Type B pancreatic cell (in vitro differentiated cells): ENCODE data around the gene ZNF8. TPM values are rescaled to one million over a fixed set of nuclear protein-coding genes. Genes with fewer than 3 reads are reported as not detected.

Experiments used
- DNase-seq: peaks from one replicate; pipeline ENCODE4 v3.0.0; 2021; ENCODE audit warnings: mixed read lengths; ENCODE audit not compliant: unreplicated experiment; ENCODE audit errors: extremely low spot score
- H3K27ac Mint-ChIP-seq: 2 replicates; pipeline ENCODE4 v1.8.0; 2021; ENCODE audit warnings: mild to moderate bottlenecking, mixed read lengths
- H3K27me3 Mint-ChIP-seq: 2 replicates; pipeline ENCODE4 v1.8.0; 2021; ENCODE audit warnings: mixed read lengths
- H3K36me3 Mint-ChIP-seq: 2 replicates; pipeline ENCODE4 v1.8.0; 2021; ENCODE audit warnings: mixed read lengths
- H3K4me1 Mint-ChIP-seq: one replicate; pipeline ENCODE4 v1.8.0; 2021; ENCODE audit warnings: mixed read lengths; ENCODE audit not compliant: unreplicated experiment
- H3K4me3 Mint-ChIP-seq: 2 replicates; pipeline ENCODE4 v1.8.0; 2021; ENCODE audit warnings: mild to moderate bottlenecking, mixed read lengths
- H3K9me3 Mint-ChIP-seq: 2 replicates; pipeline ENCODE4 v1.8.0; 2021; ENCODE audit warnings: mixed read lengths
- microRNA-seq: library from miRNA; unstranded; fragments of <30 nt; microRNA quantifications from one replicate; pipeline ENCODE4, GENCODE V29; 2020
- total RNA-seq: library from RNA; stranded (reverse); gene quantifications from 2 replicates; pipeline ENCODE4 v1.2.1, GENCODE V29; 2021; ENCODE audit warnings: low replicate concordance
- TF ChIP-seq, protein P1 (sequence below): fragments of 200-600 bp; sonication (generic); conservative IDR thresholded peaks from 2 replicates; pipeline ENCODE4 v1.5.0; 2021; ENCODE audit warnings: antibody characterized with exemption, mild to moderate bottlenecking

ZNF8 gene
- total RNA-seq, 1 donor from 2014 or later, result 16.4 TPM

DNA sequence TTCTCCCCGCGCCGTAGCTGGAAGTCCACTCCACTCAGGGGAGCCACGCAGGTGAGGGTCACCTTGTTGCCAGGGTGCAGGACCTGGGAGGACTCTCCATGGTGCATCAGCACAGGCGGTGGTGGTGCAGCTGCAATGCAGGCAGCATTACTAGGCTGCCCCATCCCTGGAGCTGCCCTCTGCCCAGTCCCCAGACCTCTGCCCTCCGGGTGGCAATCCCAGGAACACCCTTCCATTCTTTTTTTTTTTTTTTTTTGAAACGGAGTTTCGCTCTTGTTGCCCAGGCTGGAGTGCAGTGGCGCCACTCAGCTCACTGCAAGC, 72.8 kb downstream of the ZNF8 start:
- Mint-ChIP-seq H3K4me3 (no peak overlapping the region), H3K36me3 (no peaks in the 10 kb centered on the region), H3K9me3 (no peaks in the 10 kb centered on the region), H3K27me3 (peaks cover 16% of the 10 kb centered on the region), H3K4me1 (peaks cover 4% of the 10 kb centered on the region), H3K27ac (no peak overlapping the region)
- TF ChIP-seq, protein P1, sequence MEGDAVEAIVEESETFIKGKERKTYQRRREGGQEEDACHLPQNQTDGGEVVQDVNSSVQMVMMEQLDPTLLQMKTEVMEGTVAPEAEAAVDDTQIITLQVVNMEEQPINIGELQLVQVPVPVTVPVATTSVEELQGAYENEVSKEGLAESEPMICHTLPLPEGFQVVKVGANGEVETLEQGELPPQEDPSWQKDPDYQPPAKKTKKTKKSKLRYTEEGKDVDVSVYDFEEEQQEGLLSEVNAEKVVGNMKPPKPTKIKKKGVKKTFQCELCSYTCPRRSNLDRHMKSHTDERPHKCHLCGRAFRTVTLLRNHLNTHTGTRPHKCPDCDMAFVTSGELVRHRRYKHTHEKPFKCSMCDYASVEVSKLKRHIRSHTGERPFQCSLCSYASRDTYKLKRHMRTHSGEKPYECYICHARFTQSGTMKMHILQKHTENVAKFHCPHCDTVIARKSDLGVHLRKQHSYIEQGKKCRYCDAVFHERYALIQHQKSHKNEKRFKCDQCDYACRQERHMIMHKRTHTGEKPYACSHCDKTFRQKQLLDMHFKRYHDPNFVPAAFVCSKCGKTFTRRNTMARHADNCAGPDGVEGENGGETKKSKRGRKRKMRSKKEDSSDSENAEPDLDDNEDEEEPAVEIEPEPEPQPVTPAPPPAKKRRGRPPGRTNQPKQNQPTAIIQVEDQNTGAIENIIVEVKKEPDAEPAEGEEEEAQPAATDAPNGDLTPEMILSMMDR, result no peak
- DNase-seq, result no peak

DNA sequence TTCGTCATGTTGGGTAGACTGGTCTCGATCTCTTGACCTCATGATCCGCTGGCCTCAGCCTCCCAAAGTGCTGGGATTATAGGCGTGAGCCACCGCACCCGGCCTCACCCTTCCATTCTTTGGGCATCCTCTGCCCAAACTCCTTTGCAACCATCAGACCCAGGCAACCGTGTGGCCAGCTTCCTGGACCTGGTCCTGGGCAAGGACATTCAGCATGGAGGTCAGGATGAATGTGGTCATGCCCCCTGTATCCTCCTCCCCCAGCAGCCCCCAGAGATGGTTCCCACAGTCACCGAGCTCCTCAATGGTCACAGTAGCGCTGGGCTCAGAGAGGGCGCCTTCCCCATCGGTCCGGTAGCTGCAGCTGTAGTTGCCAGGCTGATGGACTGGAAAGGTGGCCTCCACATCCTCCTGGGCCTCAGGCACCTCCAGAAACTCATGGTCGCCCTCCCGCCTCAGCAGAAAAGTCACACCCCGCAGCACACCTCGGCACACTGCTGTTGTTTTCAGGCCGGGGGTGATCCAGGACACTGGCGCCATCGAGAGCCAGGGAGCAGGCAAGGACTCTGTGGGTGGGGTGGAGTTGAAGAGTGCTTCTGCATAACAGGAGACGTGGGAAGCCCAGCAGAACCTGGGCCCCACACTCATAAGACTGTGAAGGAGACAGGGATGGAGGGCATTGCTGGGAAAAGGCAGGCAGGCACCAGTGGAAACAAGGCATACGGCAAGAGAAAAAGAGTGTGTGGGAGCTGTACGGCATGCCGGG, 73.4 kb downstream of the ZNF8 start:
- Mint-ChIP-seq H3K36me3 (no peaks in the 10 kb centered on the region), H3K27ac (no peak overlapping the region), H3K4me3 (no peak overlapping the region)

More for the DNA sequence above, 73.4 kb downstream of the ZNF8 start:
- Mint-ChIP-seq H3K9me3 (no peaks in the 10 kb centered on the region), H3K27me3 (peaks cover 12% of the 10 kb centered on the region), H3K4me1 (peaks cover 4% of the 10 kb centered on the region)
- DNase-seq, result no peak
- TF ChIP-seq, protein P1, result no peak

Small RNA genes within 50 kb of the gene (microRNA-seq; reads per million reads assigned to microRNA genes)
- not detected for gene MIR6806

Other genes starting within 250 kb of the ZNF8 start
- gene ZSCAN1, start 244.9 kb upstream of the ZNF8 start, total RNA-seq, result 0.95 and 1.9 TPM in 2 replicates
- gene ZNF135, start 219.7 kb upstream of the ZNF8 start, total RNA-seq, result 12.0 and 13.1 TPM in 2 replicates
- 59.0 and 82.4 TPM in 2 replicates for gene ZSCAN18, start 180.7 kb upstream of the ZNF8 start, total RNA-seq
- 12.5 and 14.5 TPM in 2 replicates for gene ZNF329, start 128.2 kb upstream of the ZNF8 start, total RNA-seq
- gene ZNF274, start 95.9 kb upstream of the ZNF8 start, total RNA-seq, result 27.2 and 34.1 TPM in 2 replicates
- gene ZNF544, start 50.0 kb upstream of the ZNF8 start, total RNA-seq, result 52.0 and 52.5 TPM in 2 replicates
- gene ERVK3-1, start 26.4 kb downstream of the ZNF8 start, total RNA-seq, result 35.2 and 36.8 TPM in 2 replicates
- gene ZSCAN22, start 48.0 kb downstream of the ZNF8 start, total RNA-seq, result 4.2 and 5.4 TPM in 2 replicates
- gene A1BG, start 74.5 kb downstream of the ZNF8 start, total RNA-seq, result 5.1 and 11.7 TPM in 2 replicates
- 4.1 and 8.1 TPM in 2 replicates for gene ZNF497, start 83.8 kb downstream of the ZNF8 start, total RNA-seq
- gene ZNF837, start 102.1 kb downstream of the ZNF8 start, total RNA-seq, result 2.8 and 3.8 TPM in 2 replicates
- 1,320 and 1,324 TPM in 2 replicates for gene RPS5, start 108.3 kb downstream of the ZNF8 start, total RNA-seq
- gene RNF225, start 116.7 kb downstream of the ZNF8 start, total RNA-seq, result 1.0 and 4.0 TPM in 2 replicates
- 10.1 and 18.2 TPM in 2 replicates for gene ZNF584, start 129.7 kb downstream of the ZNF8 start, total RNA-seq
- 2.5 and 6.0 TPM in 2 replicates for gene ZNF132, start 161.2 kb downstream of the ZNF8 start, total RNA-seq
- 9.3 and 12.7 TPM in 2 replicates for gene ZNF324B, start 172.7 kb downstream of the ZNF8 start, total RNA-seq
- 11.5 and 15.0 TPM in 2 replicates for gene ZNF324, start 188.1 kb downstream of the ZNF8 start, total RNA-seq
- 13.0 and 17.4 TPM in 2 replicates for gene ZNF446, start 197.4 kb downstream of the ZNF8 start, total RNA-seq
- gene SLC27A5, start 233.0 kb downstream of the ZNF8 start, total RNA-seq, result 5.7 and 9.3 TPM in 2 replicates
- 18.6 and 20.2 TPM in 2 replicates for gene ZBTB45, start 240.9 kb downstream of the ZNF8 start, total RNA-seq